Keratinocyte (primary cell): ENCODE data around the gene PTPN6. TPM values are rescaled to one million over a fixed set of nuclear protein-coding genes. Genes with fewer than 3 reads are reported as not detected.

ENCODE experiments used
- DNase-seq: peaks from one replicate; pipeline ENCODE4 v3.0.0-alpha.2; 2011; ENCODE audit warnings: low read depth, missing footprints, low spot score
- FAIRE-seq: peaks from 2 replicates; lab custom pipeline; 2011; peaks lifted over from hg19 to GRCh38; lab: Jason Lieb, UNC
- H2AFZ ChIP-seq: 2 replicates; pipeline ENCODE4 v1.6.0; 2012; ENCODE audit warnings: low read length, control low read depth, inconsistent platforms; ENCODE audit not compliant: control insufficient read depth
- H3K27ac ChIP-seq: 2 replicates; pipeline ENCODE4 v1.5.1; 2011; ENCODE audit warnings: low read length; ENCODE audit not compliant: control insufficient read depth, insufficient read depth
- H3K27me3 ChIP-seq: 3 replicates; pipeline ENCODE4 v1.6.0; 2011; ENCODE audit warnings: low read length; ENCODE audit not compliant: control insufficient read depth, insufficient read depth; ENCODE audit errors: extremely low read depth
- H3K36me3 ChIP-seq, 2 experiments: 2 replicates in 1 of 2; 3 replicates in 1 of 2; pipeline ENCODE4 v1.5.1; 2011; ENCODE audit warnings: low read length in 2 of 2, mild to moderate bottlenecking in 1 of 2; ENCODE audit not compliant: control insufficient read depth in 2 of 2, insufficient read depth in 2 of 2; ENCODE audit errors: extremely low read depth in 1 of 2
- H3K4me1 ChIP-seq: 3 replicates; pipeline ENCODE4 v1.5.1; 2011; ENCODE audit warnings: low read length; ENCODE audit not compliant: control insufficient read depth, insufficient read depth; ENCODE audit errors: extremely low read depth
- H3K4me2 ChIP-seq: 3 replicates; pipeline ENCODE4 v1.6.0; 2011; ENCODE audit warnings: low read depth, low read length; ENCODE audit not compliant: control insufficient read depth, insufficient read depth; ENCODE audit errors: extremely low read depth
- H3K4me3 ChIP-seq, 3 experiments: fragments of 200-600 bp in 1 of 3; sonication (generic) in 1 of 3; 2 replicates in 2 of 3; 3 replicates in 1 of 3; pipeline ENCODE4 v1.5.1; 2011 to 2016; ENCODE audit warnings: low read length in 3 of 3, mild to moderate bottlenecking in 3 of 3, control low read depth in 2 of 3, inconsistent platforms in 1 of 3, low read depth in 1 of 3, mixed read lengths in 1 of 3, mixed run types in 1 of 3, moderate library complexity in 1 of 3; ENCODE audit not compliant: control insufficient read depth in 2 of 3, insufficient read depth in 2 of 3; ENCODE audit errors: extremely low read depth in 1 of 3
- H3K79me2 ChIP-seq: 2 replicates; pipeline ENCODE4 v1.6.0; 2012; ENCODE audit warnings: low read length; ENCODE audit not compliant: control insufficient read depth, insufficient read depth
- H3K9ac ChIP-seq: 3 replicates; pipeline ENCODE4 v1.6.0; 2011; ENCODE audit warnings: low read length; ENCODE audit not compliant: control insufficient read depth, insufficient read depth; ENCODE audit errors: extremely low read depth
- H3K9me1 ChIP-seq: 3 replicates; pipeline ENCODE4 v1.6.0; 2011; ENCODE audit warnings: low read length; ENCODE audit not compliant: control insufficient read depth, insufficient read depth; ENCODE audit errors: extremely low read depth
- H3K9me3 ChIP-seq: 2 replicates; pipeline ENCODE4 v1.5.1; 2012; ENCODE audit warnings: low read depth, low read length; ENCODE audit not compliant: control insufficient read depth
- H4K20me1 ChIP-seq: 3 replicates; pipeline ENCODE4 v1.6.0; 2011; ENCODE audit warnings: low read length; ENCODE audit not compliant: control insufficient read depth, insufficient read depth; ENCODE audit errors: extremely low read depth
- CTCF ChIP-seq, 3 experiments: IDR thresholded peaks in 1 of 3; conservative IDR thresholded peaks in 1 of 3; optimal IDR thresholded peaks in 1 of 3; 2 replicates in 2 of 3; 3 replicates in 1 of 3; pipeline versions ENCODE3 to v1.5.1; 2011; ENCODE audit warnings: low read length in 3 of 3, mild to moderate bottlenecking in 3 of 3, moderate library complexity in 2 of 3, control low read depth in 1 of 3, inconsistent platforms in 1 of 3; ENCODE audit not compliant: insufficient read depth in 2 of 3; ENCODE audit errors: extremely low read depth in 1 of 3
- EZH2 ChIP-seq: IDR thresholded peaks from one replicate; pipeline ENCODE4 v1.6.1; 2012; ENCODE audit warnings: inconsistent platforms, mild to moderate bottlenecking, low read length, moderate library complexity
- dilution Hi-C: fragments of 300-500 bp; cut with MboI; formaldehyde crosslinking; loops from one replicate; pipeline ENCODE4 v1.7.0; 2020; ENCODE audit warnings: low sequenced_read_pairs; ENCODE audit not compliant: extremely low pct_ligation_motif_present
- polyA plus RNA-seq, 5 experiments: library from polyadenylated mRNA; depleted of rRNA in 3 of 5; stranded (reverse) in 3 of 5; stranded (forward) in 1 of 5; unstranded in 1 of 5; fragments of >200 nt; gene quantifications; 1 replicate in 1 of 5; 2 replicates in 3 of 5; 3 replicates in 1 of 5; pipeline versions ENCODE4 v1.2.1 to v1.2.3, GENCODE V29; 2011 to 2012; ENCODE audit warnings: missing spikeins in 2 of 5, low read depth in 1 of 5, low replicate concordance in 1 of 5

PTPN6 gene
- polyA plus RNA-seq, 1 donor (not counting 4 experiments of a cell fraction or from before 2014, with no cell fraction given) = 18.7 TPM

- no peaks in the 10 kb centered on the region for H3K9me3 ChIP-seq
- no peak for FAIRE-seq
- TF ChIP-seq CTCF (optimal IDR thresholded peaks at IDR 0.05 in 1 of 3, IDR thresholded peaks at IDR 0.05 in 1 of 3, conservative IDR thresholded peaks at IDR 0.05 in 1 of 3; ENCODE audit: extremely low read depth in 1 of 3, insufficient read depth in 2 of 3, low read length in 3 of 3) (no peak), EZH2 (no peak)
- peaks cover 2% of the 10 kb centered on the region for H3K9me1 ChIP-seq
- dilution Hi-C loops = no loop called here
- no peak for DNase-seq
- no peaks in the 10 kb centered on the region for H3K27me3 ChIP-seq
- no peak overlapping the region for H3K27ac ChIP-seq
- H3K9ac ChIP-seq = no peak overlapping the region
- H2AFZ ChIP-seq = no peak overlapping the region
- no peaks in the 10 kb centered on the region for H4K20me1 ChIP-seq
- no peak overlapping the region for H3K4me3 ChIP-seq
- H3K4me1 ChIP-seq = peaks cover 39% of the 10 kb centered on the region
- no peaks in the 10 kb centered on the region for H3K36me3 ChIP-seq
- H3K4me2 ChIP-seq = no peak overlapping the region
- H3K79me2 ChIP-seq = peaks cover 8% of the 10 kb centered on the region
These were observed 28.0 kb upstream of the PTPN6 start for GRCh38 chr12:6923003-6923732.

- TF ChIP-seq EZH2 = no peak
- no peak for TF ChIP-seq CTCF (optimal IDR thresholded peaks at IDR 0.05 in 1 of 3, IDR thresholded peaks at IDR 0.05 in 1 of 3, conservative IDR thresholded peaks at IDR 0.05 in 1 of 3; ENCODE audit: extremely low read depth in 1 of 3, insufficient read depth in 2 of 3, low read length in 3 of 3)
- no peak overlapping the region for H3K4me3 ChIP-seq
- peaks cover 14% of the 10 kb centered on the region for H3K79me2 ChIP-seq
- peaks cover 2% of the 10 kb centered on the region for H3K9me1 ChIP-seq
- FAIRE-seq (no peak), DNase-seq (no peak)
- no peak overlapping the region for H3K9ac ChIP-seq
- dilution Hi-C loops = no loop called here
- no peaks in the 10 kb centered on the region for H3K36me3 ChIP-seq
- H3K27me3 ChIP-seq = no peaks in the 10 kb centered on the region
- H3K4me1 ChIP-seq = peaks cover 39% of the 10 kb centered on the region
- H3K27ac ChIP-seq = no peak overlapping the region
- no peaks in the 10 kb centered on the region for H3K9me3 ChIP-seq
- H3K4me2 ChIP-seq = no peak overlapping the region
- no peak overlapping the region for H2AFZ ChIP-seq
- no peaks in the 10 kb centered on the region for H4K20me1 ChIP-seq
These were observed 27.3 kb upstream of the PTPN6 start for GRCh38 chr12:6923851-6924250.
